WTC11 (cell line): ENCODE measurements around the gene ZNF483.

ENCODE experiments used
- AR ChIP-seq: fragments of 250-450 bp; sonication (Bioruptor Pico); IDR thresholded peaks from 2 replicates; pipeline ENCODE4 v1.9.0; 2021; ENCODE audit warnings: mild to moderate bottlenecking
- CBFB ChIP-seq: sonication (generic); formaldehyde crosslinking; IDR thresholded peaks from 2 replicates; pipeline ENCODE4 v1.8.1; 2022; ENCODE audit warnings: mild to moderate bottlenecking, low read depth, missing genetic modification reagents
- CREB1 ChIP-seq: sonication (generic); formaldehyde crosslinking; IDR thresholded peaks from 2 replicates; pipeline ENCODE4 v1.8.0; 2023; ENCODE audit warnings: mild to moderate bottlenecking, missing genetic modification reagents
- CTCF ChIP-seq: fragments of 200-600 bp; IDR thresholded peaks from 2 replicates; pipeline ENCODE4 v1.8.0; 2022; ENCODE audit warnings: antibody characterized with exemption
- E2F5 ChIP-seq: sonication (generic); formaldehyde crosslinking; IDR thresholded peaks from 2 replicates; pipeline ENCODE4 v1.8.1; 2022; ENCODE audit warnings: mild to moderate bottlenecking, moderate library complexity, missing genetic modification reagents
- HMGXB4 ChIP-seq: sonication (generic); formaldehyde crosslinking; IDR thresholded peaks from 2 replicates; pipeline ENCODE4 v1.8.1; 2023; ENCODE audit warnings: mild to moderate bottlenecking, moderate library complexity, missing genetic modification reagents
- USF1 ChIP-seq: sonication (generic); formaldehyde crosslinking; IDR thresholded peaks from 2 replicates; pipeline ENCODE4 v1.8.0; 2022; ENCODE audit warnings: mild to moderate bottlenecking, missing genetic modification reagents
- ZNF121 ChIP-seq: sonication (generic); formaldehyde crosslinking; IDR thresholded peaks from 2 replicates; pipeline ENCODE4 v1.8.0; 2023; ENCODE audit warnings: missing genetic modification reagents
- ZSCAN18 ChIP-seq: fragments of 250-450 bp; sonication (Bioruptor Pico); IDR thresholded peaks from 2 replicates; pipeline ENCODE4 v2.1.2; 2022; ENCODE audit warnings: mild to moderate bottlenecking, moderate library complexity

GRCh38 chr9:111475195-111475594 is 49.8 kb upstream of the ZNF483 start:
- no peak for TF ChIP-seq AR (CRISPR knock-in tag)
- TF ChIP-seq CTCF, result no peak
- no peak for TF ChIP-seq ZNF121 (CRISPR knock-in tag)
- no peak for TF ChIP-seq CBFB (CRISPR knock-in tag)
- TF ChIP-seq ZSCAN18, result no peak
- no peak for TF ChIP-seq HMGXB4
- no peak for TF ChIP-seq CREB1 (CRISPR knock-in tag)
- no peak for TF ChIP-seq E2F5 (CRISPR knock-in tag)
- no peak for TF ChIP-seq USF1
